Superior temporal gyrus (tissue), 1 donor: ENCODE results near the gene ORAI3.

Source experiments
- DNase-seq: peaks from one replicate; pipeline ENCODE4 v3.0.0-alpha.2; 2016; ENCODE audit errors: extremely low spot score

The ORAI3 gene

DNA sequence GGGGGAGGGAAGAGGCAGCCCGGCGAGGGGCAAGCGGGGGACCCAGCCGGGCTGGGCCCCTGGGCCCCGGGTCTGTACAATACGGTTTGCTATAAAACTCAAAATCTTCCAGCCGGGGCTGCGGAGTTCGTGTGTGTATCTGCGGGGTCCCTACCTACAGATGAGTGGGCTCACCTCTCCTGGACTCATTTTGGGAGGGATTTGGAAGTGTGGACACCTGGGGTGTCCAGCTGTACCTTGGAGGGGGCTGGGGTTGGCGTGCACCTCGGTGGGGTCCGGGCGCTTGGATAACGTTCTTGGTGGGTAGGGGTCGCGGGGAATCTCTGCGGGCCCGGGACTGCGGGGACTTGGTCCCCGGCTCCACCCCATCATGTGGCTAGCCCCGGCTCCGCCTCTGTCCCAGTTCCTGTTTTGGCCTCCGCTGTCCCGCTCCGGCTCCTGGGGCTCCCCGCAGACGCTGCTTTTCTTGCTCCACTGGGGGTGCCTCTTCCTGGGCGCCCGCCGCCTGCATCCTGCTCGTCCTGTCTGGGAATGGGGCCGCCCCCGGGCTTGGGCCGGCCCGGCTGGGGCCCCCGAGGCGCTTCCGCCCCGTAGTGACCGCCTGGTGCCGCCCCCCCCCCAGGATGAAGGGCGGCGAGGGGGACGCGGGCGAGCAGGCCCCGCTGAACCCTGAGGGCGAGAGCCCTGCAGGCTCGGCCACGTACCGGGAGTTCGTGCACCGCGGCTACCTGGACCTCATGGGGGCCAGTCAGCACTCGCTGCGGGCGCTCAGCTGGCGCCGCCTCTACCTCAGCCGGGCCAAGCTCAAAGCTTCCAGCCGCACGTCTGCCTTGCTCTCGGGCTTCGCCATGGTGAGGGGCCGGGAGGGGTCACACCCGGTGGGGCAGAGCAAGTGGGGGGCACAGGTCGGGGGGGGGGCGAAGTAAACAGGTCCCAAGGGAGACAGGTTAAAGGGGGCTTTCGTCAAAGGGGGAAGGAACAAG lies at the start of gene ORAI3:
Gene ORAI3 (plus strand): TSS at position 402 of the 983 bp plus-strand sequence. CDS start 222 bp downstream, at position 624.
- DNase-seq = peak; percentile 59

DNA sequence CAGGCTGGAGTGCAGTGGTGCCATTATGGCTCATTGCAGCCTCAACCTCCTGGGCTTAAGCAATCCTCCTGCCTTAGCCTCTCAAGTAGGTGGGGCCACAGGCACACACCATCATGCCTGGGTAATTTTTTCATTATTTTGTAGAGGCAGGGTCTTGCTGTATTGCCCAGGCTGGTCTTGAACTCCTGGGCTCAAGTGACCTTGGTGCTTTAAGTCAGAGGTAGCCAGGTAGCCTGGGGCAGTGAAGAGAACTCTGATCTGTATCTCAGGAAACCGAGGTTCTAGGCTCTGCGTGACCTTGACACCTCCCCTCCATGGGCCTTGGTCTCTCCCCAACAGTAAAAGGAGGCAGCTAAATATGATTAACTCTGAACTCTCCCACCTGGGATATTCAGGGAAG lies 49.1 kb upstream of the ORAI3 start:
- DNase-seq = no peak

DNA sequence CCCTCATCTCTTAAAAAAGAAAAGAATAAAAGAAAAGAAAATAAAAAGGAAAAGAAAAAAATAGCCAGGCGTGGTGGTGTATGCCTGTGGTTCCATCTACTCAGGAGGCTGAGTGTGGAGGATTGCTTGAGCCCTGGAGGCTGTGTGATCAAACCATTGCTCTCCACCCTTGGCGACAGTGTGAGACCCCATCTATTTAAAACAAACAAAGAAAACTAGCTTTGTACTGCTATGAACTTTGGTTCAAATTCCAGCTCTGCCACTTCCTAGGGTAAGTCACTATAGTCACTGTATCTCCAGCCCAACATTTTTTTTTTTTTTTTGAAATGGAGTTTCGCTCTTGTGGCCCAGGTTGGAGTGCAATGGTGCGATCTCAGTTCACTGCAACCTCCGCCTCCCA lies 48.3 kb upstream of the ORAI3 start:
- no peak for DNase-seq

DNA sequence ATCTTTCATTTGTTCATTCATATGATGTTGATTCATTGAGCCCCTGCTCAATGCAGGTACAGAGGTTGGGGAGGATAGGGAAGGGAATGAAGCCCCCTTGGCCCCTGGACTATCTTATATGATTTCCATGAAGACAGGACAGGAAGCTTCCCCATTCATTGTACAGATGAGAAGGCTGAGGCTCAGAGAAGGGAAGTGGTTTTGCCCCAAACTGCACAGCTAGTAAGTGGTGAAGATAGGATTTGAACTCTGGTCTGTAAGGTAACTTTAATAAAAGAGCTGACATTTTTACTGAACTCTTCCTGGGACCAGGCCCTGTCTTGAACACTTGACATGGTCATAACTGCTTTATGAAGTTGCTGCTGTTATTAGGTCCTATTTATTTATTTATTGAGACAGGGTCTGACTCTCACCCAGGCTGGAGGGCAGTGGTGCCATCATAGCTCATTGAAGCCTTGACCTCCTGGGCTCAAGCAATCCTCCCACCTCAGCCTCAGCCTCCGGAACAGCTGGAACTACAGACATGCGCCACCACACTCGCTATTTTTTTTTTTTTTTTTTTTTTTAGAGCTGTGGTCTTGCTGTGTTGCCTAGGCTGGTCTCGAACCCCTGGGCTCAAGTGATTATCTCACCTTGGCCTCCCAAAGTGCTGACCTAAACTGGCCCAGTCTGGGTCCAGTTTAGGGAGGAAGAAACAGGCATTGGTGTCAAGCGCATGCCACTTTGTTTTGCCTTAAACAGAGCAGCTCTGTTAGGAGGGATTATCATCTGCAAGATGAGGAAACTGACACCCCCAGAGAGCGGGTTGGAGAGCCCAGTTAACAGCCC lies 47.5 kb upstream of the ORAI3 start:
- DNase-seq = no peak

DNA sequence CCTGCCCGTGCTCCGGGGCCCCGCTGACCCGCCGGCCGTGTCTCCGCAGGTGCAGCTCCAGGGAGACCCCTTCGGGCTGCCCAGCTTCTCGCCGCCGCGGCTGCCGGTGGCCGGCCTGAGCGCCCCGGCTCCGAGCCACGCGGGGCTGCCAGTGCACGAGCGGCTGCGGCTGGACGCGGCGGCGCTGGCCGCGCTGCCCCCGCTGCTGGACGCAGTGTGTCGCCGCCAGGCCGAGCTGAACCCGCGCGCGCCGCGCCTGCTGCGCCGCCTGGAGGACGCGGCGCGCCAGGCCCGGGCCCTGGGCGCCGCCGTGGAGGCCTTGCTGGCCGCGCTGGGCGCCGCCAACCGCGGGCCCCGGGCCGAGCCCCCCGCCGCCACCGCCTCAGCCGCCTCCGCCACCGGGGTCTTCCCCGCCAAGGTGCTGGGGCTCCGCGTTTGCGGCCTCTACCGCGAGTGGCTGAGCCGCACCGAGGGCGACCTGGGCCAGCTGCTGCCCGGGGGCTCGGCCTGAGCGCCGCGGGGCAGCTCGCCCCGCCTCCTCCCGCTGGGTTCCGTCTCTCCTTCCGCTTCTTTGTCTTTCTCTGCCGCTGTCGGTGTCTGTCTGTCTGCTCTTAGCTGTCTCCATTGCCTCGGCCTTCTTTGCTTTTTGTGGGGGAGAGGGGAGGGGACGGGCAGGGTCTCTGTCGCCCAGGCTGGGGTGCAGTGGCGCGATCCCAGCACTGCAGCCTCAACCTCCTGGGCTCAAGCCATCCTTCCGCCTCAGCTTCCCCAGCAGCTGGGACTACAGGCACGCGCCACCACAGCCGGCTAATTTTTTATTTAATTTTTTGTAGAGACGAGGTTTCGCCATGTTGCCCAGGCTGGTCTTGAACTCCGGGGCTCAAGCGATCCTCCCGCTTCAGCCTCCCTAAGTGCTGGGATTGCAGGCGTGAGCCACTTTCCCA lies 46.6 kb upstream of the ORAI3 start:
- DNase-seq = peak; percentile 64

DNA sequence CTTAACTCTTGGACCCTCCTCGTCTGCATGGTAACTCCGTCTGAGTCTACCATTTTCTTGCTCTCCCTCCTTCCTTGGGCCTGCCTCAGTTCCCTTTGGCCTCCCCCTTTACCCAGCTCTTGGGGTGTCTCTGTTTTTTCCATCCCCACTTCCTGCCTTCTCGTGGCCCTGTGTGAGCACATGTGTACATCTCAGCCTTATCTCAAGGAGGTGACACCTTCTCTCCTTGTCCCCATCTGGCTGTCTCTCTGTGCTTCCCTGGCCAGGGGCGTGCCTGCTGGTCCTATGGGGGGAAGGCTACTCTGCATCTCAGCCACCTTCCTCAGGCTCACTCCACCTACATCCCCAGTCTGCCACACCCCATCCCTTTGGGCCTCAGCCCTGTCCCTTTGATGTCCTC lies 45.9 kb upstream of the ORAI3 start:
- no peak for DNase-seq

DNA sequence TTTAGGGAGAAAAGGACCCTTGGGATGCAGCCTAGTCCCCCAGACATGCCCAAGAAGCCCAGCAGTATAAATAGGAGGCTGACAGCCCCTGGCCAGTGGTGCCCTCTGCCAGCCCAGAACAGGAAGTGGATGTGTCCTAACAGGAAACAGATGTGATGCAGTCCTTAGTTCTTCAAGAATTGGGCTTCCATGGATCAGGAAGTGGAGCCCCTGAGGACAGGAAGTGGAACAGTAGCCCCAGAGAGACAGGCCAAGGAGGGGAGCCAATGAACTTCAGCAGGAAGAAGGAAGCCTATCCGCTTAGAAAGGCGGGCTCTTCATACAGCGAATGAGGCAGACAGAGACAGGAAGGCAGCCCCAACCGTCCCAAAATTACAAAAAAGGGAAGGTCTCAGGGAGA lies 45.3 kb upstream of the ORAI3 start:
- no peak for DNase-seq

DNA sequence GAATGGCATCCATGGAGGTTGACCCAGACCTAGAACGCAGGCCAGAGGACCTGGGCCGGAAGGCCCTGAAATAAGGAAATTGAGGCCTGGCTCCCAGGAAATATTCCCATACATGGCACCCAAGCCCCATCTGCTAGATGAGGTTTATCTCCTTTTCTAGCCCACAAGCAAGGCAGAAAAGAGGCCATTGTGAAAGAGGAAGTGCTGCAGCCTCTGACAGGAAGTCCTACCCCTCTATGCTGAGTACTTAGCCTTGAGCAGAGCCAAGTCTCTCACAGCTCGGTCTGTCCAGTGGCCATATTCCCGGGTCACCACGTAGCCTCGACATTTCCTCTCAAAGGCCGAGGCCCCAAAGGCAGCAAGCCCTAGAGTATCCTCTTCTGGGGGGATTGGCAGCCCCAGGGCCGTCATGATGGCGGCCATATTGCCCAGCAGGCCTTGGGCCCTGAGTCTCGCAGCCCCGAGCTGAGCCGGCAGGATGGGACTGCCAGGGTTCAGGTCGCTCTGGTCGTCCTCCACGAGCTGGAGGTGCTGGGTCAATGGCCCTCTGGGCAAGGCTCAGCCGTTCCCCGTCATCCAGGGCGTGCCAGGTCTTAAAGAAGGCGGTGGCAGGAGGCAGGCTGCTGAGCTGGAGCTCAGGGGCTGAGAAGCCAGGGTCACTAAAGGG lies 44.6 kb upstream of the ORAI3 start:
- no peak for DNase-seq

DNA sequence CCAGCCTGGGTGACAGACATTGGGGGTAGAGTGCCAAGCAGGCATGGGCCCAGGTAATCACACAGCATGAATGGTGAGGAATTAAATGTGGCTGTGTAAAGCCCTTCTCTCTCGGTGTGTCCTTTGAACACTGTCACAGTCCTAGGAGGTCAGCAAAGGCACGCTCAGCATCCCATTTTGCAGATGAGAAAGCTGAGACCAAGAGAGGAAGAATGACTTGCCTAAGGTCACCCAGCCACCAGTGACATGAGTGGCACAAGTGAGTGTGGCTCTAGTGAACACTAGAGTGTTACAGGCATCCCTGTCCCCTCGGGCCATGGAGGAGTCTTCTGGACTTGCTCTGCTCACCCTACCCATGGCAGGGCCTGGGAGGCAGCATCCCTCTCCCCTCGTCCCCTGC lies 41.8 kb upstream of the ORAI3 start:
- no peak for DNase-seq

DNA sequence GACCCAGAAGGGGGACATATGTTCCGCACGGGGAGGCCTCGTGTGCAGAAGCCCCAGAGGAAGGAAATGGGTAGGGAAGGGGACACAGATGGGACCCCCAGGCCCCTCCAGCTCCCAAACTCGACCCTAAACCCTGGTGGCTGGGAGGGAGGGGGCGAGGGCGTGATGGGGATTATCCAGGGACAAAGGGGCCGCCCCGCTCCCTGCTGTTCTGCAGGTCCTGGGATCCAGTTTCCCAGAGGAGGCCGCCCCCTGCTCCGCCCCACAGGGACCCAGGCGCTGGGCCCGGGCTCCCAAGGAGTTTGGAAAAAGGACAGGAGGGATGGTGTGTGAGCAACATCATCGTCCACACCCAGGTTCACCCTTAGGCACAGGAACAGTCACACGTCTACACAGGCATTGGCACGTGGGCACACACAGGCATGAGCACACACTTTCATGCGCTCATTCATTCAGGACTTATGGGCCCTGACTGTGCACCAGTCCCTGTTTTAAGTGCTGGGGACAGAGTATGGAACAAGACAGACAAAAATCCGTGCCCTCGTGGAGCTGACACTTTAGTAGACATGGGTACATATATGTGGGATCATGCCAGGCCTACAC lies 38.3 kb upstream of the ORAI3 start:
- DNase-seq = no peak

DNA sequence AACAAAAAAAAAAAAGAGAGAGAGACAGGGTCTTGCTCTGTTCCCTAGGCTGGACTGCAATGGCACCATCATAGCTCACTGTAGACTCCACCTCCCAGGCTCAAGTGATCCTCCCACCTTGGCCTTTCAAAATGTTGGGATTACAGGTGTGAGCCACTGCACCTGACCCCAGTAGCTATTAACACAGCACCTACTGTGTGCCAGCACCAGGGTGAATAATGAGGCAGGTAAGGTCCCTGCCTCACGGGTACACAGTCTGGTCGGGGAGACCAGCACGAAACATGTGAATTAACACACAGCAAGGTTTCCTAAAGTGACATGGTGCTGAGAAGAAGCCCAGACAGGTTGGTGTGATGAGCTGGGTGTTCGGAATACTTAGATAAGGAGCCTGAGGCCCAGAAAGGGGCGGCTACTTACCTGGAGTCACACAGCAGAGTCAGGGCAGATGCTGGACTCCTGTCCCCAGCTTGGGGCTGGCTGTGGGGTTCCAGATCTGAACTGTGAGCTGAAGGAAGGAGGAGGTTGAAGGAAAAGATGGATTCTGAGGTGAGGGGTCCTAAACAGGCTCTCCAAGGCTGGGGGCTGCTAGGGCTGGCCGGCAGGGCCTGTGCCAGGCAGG lies 36.0 kb upstream of the ORAI3 start:
- no peak for DNase-seq

DNA sequence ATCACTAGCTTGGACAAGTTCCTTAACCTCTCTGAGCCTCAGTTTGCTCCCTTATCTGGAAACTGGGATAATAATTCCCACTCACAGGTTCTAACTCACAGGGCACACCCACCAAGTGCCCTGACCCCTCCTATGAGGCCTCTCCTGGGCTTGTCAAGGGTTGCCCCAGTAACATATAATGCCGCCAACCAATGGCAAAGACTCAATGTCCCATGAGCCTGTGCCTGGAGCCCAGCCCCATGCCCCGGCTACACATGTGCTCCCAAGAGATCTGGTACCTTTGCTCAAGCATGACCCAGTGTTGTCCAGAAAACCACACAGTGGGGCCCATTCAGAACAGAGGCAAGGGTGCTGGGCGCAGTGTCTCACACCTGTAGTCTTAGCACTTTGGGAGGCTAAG lies 34.0 kb upstream of the ORAI3 start:
- DNase-seq = no peak

DNA sequence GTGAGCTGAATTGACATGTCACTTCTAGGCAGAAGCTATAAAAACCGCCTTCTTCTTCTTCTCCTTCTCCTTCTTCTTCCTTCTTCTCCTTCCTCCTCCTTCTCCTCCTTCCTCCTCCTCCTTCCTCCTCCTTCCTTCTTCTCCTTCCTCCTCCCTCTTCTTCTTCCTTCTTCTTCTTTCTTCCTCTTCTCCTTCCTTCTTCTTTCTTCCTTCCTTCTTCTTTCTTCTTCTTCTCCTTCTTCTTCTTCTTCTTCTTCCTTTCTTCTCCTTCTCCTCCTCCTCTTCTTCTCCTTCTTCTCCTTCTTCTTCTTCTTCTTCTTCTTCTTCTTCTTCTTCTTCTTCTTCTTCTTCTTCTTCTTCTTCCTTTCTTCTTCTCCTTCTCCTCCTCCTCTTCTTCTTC lies 30.3 kb upstream of the ORAI3 start:
- DNase-seq = no peak

DNA sequence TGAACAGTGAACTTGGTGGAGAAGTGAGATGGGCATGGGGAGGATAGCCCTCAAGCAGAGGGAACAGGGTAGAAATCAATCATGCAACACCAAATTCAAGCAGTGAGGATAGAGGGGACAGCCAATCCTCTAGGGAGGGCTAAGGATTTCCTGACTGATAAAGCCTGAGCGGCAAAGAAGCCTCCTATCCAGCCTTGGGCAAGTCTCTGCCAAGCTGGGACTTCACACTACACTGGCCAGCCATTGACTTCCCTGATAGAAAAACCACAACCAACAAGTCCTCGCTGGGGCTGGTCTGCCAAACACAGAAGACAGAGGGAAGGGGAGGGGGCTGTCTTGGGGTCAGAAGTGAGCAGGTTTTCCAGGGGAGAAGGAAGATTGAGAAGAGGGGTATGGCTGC lies 28.0 kb upstream of the ORAI3 start:
- no peak for DNase-seq

DNA sequence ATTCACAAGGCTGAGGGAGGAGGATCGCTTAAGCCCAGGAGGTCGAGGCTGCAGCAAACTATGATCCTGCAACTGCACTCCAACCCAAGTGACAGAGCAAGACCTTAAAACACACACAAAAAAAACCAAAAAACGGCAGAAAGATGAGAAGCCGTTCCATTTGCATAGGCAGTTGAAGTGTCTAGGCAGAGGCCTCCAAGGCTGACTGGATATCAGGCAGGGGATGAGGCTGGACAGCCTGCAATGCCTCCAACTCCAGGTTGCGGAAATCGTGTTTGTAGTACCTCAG lies 27.5 kb upstream of the ORAI3 start:
- no peak for DNase-seq

DNA sequence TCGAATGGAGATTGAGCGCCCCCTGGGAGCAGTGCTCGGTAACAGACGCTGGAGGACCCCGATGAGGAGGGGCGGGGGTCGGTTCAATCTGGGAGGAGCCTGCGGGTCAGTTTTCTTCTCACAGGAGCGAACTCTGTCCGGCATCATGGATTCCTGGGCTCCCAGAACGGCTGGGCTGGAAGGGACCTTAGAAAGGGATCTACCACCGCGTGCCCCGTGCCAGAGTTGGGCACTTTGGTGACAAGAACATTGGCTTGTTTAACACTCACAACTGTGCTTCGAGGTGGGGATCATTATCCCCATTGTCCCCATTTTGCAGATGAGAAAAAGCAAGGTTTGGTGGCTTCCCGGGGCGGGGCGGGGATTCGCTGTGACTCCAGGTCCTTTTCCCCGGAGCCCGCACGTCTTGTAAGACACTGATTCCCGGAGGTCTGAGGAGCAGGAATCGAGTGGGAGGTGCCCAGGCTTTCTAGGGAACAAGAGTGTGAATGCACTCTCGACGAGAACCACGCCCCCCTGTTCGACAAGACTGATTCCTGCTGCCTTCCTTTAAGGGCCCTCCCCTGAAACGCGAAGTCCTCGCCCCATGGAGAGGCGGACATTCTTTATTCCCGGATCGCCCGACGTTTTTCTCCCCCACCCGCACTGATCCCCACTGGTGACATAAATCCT lies 27.0 kb upstream of the ORAI3 start:
- DNase-seq = peak; percentile 92

DNA sequence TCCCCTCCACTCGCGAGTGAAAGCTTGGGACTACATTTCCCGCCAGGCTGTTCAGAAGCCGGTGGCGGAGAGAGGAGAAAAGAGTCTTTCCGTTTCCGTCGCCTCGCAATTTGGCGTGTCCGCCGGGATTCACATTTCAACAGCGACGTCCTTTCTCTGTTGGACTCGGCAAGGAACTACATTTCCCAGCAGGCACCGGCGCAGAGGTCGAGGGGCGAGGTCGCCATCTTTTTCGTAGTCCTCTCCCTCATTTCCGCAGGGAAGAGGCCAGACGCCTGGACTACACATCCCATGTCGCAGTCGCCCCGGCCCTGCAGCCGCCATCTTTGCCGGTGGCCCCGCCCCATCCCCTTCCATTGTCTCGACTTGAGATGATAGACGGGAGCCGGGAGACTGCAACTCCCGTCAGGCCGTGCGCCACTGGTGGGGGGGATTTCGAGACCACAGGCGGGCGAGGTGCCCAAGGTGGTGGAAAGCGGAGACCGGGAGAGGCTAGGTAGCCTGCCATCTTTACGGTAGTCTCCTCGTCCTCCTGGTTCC lies 26.4 kb upstream of the ORAI3 start:
- peak; percentile 100 for DNase-seq

DNA sequence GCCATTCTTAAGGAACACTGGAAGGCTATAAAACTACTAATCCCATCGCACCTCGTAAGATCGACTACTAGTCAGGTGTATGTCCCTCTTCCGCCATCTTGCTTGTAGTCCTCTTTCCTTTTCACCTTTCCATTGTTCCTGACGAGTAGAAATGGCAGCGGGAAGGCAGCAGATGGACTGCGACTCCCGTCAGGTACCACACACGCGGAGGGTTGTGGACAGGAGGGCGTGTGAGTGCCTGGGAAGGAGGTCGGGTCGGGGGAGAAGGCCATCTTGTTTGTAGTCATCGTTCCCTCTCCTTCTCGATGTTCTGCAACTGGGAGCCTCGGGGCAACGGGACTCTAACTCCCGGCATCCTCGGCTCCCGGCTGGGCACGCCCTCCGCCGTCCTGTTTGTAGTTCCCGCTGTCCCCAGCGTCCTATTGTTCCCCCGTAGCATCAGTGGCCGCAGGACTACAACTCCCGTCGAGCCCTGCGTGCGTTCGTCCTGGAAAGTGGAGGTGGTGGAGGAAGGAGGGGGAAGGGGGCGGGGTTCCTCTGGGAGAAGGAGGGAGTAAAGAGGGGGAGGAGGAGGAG lies 25.8 kb upstream of the ORAI3 start:
- peak; percentile 99 for DNase-seq

DNA sequence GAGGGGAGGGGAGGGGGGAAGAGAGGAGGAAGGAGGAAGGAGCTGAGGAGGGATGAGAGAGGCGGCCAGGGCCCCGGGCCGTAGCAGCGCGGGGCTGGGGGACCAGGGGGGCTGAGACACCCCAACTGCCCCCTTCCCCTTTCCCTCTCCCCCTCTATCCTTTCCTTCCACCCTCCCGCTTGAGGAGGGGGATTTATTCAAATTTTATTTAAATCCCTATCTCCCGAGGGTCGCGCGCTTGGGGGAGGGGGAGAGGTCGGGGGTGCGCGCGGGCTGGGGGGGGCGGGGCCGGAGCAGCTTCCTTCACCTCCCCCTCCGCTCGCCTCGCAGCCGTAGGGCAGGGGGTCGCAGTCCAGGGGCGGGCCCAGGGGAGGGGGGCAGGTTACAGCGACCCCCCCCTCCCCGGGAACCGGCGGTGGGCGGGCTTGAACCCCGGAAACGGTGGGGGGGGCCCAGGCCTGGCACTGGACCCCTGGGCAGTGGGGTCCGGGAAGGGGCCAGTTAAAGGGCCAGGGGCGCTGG lies 25.3 kb upstream of the ORAI3 start, which contains the start of gene FBXL19:
Gene FBXL19 (plus strand): TSS at position 19 of the 522 bp plus-strand sequence. CDS start 2,183 bp downstream, outside the sequence.
- no peak for DNase-seq
